Endometrial microvascular endothelial cells (primary cell): ENCODE measurements around the gene DMWD. TPM values are rescaled to one million over a fixed set of nuclear protein-coding genes. Genes with fewer than 3 reads are reported as not detected.

Experiments used
- in situ Hi-C: cut with HindIII; loops from 2 replicates; pipeline ENCODE4 v1.10.0; 2017; ENCODE audit warnings: low sequenced_read_pairs, low pct_unique_long_range_greater_than_20kb; ENCODE audit errors: inconsistent ontology term
- total RNA-seq: library from RNA; depleted of rRNA; stranded (reverse); fragments of >200 nt; gene quantifications from one replicate; pipeline ENCODE4 v1.2.3, GENCODE V29; 2015; ENCODE audit errors: inconsistent ontology term

Gene DMWD
- total RNA-seq, 1 donor from 2014 or later, result 40.3 TPM

DNA sequence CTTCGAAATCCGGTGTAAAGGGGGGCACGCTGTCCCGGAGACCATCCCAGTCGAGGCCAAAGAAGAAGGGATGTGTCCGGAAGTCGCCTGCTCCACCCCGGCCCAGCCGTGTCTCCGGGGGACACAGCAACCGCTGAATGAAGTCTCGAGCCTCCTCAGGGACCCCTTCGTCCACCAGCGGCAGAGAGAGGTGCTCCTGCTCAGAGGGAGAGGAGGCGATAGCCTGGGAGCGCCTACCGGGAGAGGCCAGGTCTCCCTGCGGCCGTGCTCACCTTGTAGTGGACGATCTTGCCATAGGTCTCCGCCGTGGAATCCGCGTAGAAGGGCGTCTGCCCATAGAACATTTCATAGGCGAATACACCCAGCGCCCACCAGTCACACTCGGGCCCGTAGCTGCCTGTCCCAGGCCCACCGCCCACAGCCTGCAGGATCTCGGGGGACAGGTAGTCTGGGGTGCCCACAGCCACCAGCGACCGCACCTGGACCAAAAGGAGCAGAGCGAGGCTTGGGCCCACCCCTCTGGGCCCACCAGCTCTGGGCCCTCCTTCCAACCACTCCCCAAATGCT lies 15.2 kb downstream of the DMWD start:
- in situ Hi-C loops, result no loop called here

DNA sequence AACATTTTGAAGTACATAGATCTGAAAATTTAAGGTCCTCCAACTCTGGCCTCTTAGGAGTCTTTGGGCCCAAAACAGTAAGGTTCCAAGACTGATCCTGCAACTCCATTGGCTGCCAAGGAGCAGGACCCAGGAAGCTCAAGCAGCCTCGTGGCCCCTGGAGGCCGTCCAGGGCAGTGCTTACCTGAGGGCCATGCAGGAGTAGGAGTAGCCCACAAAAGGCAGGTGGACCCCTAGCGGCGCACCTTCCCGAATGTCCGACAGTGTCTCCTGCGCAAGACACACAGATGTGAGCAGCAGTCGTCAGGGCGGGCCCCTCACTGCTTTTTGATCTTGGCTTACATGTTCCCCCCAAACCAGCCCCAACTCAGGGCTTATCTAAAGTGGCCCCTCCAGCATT lies 17.9 kb downstream of the DMWD start:
- in situ Hi-C loops, result no loop called here

DNA sequence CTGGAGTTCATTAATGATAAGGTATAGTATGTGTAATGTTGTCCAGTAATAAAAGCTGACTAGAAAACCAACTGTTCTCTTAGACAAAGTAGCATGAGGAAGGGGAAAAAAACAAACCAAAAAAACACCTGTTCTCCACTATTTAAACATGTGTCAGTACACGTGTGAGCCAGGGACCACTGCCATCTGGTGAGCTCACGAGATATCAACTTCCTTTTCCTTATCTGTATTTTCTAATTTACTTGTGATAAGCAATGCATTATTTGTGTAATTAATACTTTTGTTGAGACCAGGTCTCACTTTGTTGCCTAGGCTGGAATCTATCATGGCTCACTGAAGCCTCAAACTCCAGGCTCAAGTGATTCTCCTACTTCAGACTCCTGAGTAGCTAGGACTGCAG lies 19.3 kb downstream of the DMWD start:
- in situ Hi-C loops, result no loop called here

DNA sequence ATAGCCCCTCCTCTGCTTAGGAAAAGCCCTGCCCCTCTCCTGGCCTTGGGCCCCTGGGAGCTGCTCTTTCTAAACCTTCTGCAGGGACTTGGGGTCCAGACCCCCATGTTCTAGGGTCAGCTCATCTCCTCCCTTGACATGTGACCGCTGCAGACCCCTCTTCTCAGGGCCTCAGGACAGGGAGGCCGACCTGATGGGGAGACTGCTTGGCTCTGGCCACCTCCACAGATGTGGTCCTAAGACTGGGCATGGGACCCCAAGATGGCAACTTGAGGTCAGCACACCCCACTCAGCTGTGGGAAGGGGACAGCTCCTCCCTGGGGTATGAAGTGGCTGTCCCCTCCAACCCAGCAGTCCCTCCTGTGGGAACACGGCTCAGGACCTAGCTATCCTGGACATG lies 19.7 kb downstream of the DMWD start:
- in situ Hi-C loops, result no loop called here

DNA sequence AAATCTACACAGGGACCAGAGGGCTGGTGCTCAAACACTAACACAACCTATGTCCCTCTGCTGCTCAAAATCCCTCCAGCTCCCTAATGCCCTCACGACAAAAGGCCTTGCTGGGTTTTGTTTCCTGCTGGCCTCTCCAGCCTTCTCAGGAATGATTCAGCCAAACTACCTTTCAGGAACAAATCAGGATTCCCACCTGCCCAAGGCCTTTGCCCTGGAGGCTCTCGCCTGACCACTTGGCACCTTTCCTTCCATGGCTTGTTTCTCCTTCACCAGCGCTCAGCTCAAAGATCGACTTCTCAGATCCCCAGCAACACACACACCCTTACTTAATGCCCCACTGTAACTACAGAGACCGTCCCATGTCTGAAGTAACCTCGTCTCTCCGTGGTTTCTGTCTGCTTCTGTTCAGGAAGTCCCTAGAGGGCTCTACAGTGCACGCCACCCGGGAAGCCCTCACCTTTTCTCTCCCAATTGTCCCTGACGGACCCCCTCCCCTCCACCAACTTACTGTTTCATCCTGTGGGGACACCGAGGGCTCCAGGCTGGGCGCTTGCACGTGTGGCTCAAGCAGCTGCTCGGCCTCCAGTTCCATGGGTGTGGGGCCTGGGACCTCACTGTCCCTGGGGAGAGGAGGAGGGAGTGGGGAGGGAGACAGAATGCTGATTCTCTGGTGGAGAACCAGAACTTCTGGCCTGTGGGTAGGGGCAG lies 20.4 kb downstream of the DMWD start:
- in situ Hi-C loops, result no loop called here

DNA sequence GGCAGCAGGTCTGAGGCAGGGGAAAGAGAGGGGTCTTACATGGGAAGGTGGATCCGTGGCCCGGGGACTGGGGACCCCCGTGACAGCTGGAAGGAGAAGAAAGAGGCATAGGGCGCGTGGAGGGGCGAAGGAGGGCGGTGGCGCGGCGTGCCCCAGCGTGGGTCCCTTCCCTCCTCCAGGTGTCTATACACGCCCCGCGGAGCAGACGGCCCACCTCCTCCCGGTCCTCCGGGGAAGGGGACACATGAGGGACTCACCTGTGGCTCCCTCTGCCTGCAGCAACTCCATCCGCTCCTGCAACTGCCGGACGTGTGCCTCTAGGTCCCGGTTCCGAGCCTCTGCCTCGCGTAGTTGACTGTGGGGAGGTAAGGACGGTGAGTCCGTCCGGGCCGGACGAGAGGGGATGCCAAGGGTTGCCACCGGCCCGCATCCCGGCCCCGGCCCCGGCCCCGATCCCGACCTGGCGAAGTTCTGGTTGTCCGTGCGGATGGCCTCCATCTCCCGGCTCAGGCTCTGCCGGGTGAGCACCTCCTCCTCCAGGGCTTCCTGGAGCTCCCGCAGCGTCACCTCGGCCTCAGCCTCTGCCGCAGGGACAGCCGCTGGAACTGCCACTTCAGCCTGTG lies 21.2 kb downstream of the DMWD start:
- in situ Hi-C loops, result no loop called here

DNA sequence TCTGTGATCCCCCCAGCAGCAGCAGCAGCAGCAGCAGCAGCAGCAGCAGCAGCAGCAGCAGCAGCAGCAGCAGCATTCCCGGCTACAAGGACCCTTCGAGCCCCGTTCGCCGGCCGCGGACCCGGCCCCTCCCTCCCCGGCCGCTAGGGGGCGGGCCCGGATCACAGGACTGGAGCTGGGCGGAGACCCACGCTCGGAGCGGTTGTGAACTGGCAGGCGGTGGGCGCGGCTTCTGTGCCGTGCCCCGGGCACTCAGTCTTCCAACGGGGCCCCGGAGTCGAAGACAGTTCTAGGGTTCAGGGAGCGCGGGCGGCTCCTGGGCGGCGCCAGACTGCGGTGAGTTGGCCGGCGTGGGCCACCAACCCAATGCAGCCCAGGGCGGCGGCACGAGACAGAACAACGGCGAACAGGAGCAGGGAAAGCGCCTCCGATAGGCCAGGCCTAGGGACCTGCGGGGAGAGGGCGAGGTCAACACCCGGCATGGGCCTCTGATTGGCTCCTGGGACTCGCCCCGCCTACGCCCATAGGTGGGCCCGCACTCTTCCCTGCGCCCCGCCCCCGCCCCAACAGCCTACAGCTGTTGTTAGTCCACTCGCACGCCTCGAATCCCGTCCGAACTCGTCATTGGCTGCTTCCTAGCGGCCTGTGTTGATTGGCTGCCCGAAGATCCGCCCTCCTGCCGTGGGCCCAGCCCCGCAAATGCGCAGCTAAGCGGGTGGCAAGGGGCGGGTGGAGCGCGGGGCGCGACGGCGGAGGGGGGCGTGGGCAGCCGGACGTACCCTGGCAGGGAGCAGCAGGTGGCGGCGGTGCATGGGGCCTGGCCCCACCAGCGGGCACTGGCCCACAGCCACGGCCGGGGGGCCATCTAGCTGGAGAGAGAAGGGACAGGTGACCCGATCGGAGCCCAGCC lies 22.2 kb downstream of the DMWD start:
- in situ Hi-C loops, result no loop called here

DNA sequence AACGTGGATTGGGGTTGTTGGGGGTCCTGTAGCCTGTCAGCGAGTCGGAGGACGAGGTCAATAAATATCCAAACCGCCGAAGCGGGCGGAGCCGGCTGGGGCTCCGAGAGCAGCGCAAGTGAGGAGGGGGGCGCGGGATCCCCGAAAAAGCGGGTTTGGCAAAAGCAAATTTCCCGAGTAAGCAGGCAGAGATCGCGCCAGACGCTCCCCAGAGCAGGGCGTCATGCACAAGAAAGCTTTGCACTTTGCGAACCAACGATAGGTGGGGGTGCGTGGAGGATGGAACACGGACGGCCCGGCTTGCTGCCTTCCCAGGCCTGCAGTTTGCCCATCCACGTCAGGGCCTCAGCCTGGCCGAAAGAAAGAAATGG lies 22.8 kb downstream of the DMWD start:
- in situ Hi-C loops, result no loop called here

DNA sequence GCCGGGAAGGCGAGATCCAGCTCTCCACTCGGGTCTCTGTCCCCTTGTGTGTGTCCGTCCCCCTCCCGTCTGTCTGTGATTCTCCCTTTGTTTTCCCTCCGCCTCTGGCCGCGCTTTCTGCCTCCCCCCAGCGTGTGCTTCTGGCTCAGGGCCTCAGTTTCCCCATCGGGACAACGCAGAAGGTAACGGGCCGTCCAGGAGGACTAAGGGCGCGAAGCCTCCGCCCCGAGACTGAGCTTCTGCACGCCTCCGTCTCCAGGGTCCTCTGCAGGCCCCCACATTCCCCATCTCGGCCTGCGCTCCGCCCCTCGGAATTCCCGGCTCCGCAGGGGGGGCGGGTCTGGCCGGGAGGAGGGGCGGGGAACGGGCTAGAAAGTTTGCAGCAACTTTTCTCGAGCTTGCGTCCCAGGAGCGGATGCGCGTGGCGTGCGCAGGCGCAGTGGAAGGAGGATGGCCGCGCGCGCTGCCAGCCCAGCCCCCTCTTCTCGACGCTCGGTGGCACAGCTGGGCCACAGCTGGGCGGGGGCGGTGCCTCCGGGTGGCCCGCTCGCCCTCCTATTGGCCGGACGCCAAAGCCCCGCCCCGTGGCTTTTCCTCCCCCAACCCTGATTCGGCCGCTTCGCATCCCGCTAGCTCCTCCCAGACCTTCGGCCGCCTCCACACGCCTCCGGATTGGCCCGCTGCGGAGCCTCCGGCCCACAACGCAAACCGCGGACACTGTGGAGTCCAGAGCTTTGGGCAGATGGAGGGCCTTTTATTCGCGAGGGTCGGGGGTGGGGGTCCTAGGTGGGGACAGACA lies 23.5 kb downstream of the DMWD start, which contains the start of gene SIX5:
Gene SIX5, minus strand, starts transcription at position 269 of the 799 bp plus-strand sequence. CDS start 408 bp downstream, outside the sequence.
- in situ Hi-C loops, result no loop called here

DNA sequence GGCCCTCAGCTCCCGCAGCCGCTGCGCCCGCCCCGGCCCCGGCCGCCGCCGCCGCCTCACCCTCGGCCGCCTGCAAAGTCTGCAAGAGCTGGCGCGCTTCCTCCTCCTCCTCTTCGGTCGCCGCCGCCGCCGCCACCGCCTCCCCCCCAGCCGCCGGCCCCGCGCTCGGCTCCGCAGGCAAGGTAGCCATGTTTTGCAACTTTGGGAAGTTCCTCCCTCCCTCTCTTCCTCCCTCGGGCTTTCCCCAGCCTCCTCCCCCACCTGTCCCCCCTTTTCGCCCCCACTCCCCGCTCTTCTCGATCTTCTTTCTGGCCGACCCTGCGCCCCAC lies 24.0 kb downstream of the DMWD start:
- in situ Hi-C loops, result no loop called here

DNA sequence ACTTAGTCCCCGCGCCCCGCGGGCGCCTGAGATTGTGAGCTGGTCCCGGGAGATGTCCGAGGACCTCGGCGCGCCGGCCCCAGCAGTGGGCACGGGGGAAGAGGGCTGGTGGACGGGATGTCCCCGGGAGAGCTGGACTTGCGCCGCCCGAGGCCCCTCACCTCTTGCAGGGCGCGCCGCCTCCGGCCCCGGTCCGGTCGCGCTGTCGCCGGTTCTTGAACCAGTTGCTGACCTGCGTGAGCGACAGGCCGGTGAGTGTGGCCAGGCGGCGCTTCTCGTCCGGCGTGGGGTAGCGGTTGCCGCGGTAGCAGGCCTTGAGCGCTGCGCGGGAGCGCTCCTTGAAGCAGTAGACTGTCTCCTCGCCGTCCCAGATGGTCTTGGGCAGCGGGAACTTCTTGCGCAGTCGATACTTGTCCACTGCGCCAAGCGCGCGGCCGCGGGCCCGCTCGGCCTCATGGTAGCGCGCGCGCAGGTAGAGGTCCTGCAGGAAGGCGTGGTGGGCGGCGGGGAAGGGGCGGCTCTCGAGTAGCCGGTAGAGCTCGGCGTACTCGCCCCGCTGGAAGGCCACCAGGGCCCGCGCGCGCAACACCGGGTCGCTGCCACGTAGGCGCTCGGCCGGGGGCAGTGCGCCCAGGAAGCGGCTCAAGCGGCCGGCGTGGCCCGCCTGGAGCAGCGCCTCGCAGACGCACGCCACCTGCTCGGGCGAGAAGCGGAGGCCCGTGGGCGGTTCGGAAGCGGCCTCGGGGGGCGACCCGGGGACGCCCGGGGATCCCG lies 24.6 kb downstream of the DMWD start:
- in situ Hi-C loops, result no loop called here

DNA sequence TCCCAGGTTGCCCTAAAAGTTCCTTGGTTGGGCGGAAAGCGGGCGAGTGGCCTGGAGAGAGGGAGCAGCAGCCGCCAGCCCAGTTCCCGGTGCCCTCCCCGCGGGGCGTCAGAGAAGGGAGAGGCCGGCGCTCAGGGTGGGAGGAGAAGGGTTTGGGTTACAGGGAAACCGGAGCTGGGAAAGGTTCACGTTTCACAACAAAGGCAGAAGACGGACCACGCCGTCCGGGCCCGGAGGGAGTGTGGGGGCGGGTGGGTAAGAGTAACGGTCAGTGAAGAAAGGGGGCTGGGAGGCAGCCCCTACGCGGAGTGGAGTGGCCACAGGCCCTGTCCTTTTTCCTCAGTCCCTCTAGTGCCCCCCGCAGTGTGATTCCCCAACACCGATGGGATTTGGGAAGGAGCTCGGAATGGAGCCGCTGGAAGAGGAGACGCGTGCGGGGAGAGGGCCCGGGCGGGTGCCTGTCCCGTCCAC lies 25.2 kb downstream of the DMWD start:
- in situ Hi-C loops, result no loop called here

DNA sequence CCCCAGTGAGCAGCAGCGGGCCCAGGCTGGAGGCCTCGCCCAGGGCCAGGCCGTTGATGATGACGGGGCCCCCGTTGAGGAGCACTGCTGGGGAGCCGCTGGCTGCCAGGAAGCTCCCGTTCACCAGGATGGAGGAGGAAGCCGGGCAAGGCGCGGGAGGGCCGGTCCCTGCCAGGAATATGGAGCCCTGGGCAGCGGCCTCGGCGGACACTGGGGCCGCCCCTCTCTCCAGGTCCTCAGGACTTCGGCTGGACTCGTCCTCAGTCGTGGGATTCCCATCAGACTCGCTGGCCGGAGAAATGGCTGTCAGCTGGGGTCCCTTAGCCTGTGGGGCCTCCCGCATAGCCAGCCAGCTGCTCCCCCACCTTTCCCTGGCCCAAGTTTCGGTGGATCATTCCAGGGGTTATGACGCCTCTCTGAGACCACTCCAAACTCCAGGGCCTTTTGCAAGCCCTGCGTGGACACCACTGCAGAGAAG lies 25.7 kb downstream of the DMWD start:
- in situ Hi-C loops, result no loop called here

DNA sequence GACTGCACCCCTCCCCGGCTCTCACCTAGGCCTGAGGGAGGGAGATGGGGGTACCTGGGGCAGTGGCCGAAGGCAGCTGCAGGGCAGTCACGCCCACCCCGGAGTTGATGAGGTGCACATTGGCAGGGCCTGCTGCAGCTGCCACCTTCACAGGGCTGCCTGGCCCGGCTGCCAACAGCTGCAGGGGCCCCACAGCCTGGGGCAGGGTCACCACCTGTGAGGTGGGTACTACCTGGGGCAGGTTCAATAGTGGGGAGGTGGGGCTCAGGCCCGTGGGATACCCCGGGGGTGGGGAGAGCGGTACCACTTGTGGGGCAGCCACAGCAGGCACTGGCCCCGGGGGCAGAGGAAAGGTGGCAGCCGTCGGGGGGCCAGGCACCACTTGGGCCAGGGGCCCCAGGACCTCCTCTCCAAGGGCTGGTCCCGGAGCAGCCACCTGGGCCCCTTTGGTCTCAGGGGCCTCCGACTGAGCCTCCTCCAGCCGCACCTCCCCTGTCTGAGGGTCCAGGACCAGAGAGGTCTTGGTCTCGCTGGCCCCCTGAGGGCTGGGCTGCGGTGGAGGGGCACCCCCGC lies 26.3 kb downstream of the DMWD start:
- in situ Hi-C loops, result no loop called here

DNA sequence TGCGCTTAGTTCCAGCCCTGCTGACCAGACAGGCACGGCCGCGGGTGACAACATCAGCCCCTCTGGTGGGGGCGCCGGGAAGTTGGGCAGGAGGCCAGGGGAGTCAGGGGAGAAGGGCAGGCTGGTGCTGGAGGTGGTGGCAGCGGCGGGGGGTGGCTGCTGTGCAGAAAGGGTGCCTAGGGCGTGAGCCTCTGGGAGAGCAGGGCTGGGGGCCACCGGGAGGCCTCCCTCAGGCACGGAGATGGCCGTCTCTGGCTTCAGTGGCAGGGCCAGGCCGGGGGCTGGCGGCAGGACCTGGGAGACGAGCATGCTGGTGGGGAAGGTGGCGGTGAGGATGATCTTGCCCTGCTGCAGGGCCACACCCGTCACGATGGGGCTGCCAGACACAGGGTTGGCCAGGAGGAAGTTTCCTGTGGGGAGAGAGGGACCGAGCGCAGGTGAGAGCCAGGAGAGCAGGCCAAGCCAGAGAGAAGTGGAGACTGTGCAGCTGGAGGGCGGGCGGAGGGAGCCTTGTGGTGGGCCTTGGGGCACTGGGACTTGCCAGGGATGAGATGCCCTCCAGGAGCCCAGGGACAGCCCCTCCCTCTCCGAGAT lies 26.8 kb downstream of the DMWD start:
- in situ Hi-C loops, result no loop called here

DNA sequence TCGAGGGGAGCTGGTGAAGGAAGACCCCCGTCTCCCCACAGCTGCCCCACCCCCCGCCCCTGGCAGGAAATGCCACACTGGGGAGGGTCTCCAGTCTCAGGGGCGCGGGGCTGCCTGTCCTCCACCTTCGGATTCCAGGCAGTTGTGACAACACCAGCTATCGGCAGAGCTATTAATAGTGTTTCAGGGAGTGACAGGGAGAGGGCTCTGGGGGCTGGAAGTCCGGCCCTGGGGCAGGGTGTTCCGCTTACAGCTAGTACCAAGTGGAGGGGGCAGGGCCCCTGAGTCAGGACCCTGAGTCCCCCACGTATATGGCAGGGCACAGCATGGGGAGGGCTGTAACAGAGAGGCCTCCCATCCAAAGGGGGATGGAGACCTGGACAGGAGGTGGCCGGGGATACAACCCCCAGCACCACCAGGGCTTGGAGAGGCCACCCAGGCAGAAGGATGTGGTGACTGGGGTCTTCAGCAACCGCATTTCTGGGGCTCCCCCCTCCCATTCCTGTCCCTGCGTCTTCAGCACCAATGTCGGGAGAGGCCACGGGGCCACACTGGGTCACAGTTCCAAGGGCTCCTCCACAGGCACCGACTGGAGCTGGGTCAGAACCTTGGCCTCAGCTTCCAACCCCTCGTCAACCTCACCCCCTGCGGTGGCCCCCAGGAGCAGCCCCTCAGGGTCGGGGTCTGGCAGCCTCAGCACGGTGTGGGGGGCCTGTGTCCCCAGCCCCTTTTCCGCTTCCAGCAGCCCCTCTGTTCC lies 27.5 kb downstream of the DMWD start:
- in situ Hi-C loops, result no loop called here

DNA sequence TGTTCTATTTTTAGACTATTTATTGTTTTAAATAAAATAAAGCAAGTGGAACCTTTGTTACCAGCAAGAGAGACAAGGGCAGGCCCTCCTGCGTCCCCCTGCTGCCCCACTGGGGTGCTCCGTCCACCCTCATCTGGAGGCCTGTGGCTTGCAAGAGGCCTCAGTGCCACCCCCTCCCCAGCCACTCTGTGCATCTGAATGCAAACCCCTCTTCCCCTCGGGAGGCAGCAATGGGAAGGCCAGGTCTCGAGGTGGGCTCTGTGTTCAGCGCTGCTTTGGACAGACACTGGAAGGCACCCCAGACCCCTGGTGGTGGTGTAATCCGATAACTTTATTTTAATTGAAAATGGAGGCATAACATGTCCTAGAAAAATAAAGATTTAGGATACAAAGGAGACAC lies 28.2 kb downstream of the DMWD start:
- in situ Hi-C loops, result no loop called here
